Ramos (cell line): ENCODE data around the gene EAPP.
"Not testable (repeated sequence)": the region's sequence is repeated elsewhere in the genome, so short reads cannot be mapped to it uniquely, and the experiment has no call there.

ENCODE experiments used
- in situ Hi-C: fragments of 300-500 bp; cut with MboI; formaldehyde crosslinking; loops from one replicate; pipeline ENCODE4 v1.14.3; 2022; ENCODE audit warnings: low sequenced_read_pairs; ENCODE audit not compliant: unreplicated experiment

Gene EAPP

DNA sequence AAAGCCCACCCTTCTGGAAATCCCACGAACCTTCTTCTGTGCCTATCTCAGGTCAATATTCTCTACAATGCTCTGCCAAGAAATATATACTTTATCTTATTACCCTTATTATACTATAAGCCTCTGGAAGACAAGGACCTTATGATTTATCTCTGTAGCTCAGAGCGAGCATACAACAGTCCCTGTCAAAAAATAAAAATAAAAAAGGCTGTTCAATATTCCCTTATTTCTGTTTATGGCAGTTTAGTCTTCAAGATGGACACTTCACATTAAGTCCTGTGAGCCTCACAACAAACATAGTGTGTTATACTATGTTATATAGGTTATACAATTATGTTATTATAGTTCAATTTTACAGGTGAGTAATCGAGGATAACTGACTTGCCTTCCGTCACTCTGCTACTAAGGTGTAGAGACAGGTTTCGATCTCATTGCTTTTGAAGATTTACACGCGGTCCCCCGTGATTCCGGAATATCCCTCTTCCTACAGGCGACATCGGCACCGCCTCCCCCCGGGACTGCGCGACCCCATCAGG, 562 bp downstream of the EAPP start:
- in situ Hi-C loops = no loop called here

GRCh38 chr14:34538096-34538495, 1.4 kb downstream of the EAPP start:
- in situ Hi-C loops = not testable (repeated sequence)

DNA sequence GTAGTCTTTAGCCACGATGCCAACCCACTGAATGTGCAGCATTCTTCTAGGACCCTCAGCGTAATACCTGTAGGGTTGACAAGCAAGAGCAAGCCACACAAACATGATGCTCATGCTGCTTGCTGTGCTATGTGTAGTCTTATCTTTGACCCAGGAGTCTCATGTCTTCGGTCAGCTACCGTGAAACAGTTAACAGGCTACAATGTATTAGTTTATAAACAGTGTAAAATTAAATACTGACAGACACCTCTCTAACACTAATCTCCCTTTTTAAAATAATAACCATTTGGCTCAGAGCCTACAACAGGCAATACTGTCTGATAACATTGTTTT, 1.9 kb downstream of the EAPP start:
- in situ Hi-C loops = no loop called here

- in situ Hi-C loops = no loop called here
These were observed 2.4 kb downstream of the EAPP start for GRCh38 chr14:34536951-34537676.

DNA sequence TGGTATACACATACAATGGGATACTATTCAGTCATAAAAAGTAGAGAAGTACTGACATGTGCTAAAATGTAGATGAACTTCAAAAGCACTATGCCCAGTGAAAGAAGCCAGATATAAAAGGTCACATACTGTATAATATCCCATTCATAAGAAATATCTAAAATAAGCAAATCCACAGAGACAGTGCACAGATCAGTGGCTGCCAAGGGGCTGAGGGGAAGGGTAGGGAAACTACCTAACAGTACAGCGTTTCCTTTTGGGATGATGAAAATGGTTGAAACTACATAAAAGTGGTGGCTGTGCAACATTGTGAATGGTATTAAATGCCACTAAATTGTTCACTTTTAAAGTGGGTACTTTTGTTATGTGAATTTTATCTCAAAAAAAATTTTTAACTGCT, 11.9 kb downstream of the EAPP start:
- in situ Hi-C loops = no loop called here

DNA sequence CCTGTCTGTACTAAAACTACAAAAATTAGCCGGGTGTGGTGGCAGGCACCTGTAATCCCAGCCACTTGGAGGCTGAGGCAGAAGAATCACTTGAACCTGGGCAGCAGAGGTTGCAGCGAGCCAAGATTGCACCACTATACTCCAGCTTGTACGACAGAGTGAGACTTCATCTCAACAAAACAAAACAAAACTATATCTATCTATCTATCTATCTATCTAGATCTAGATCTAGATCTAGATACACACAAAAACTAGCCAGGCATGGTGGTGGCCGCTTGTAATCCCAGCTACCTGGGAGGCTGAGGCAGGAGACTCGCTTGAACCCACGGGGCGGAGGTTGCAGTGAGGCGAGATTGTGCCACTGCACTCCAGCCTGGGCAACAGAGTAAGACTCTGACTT, 15.3 kb downstream of the EAPP start:
- in situ Hi-C loops = not testable (repeated sequence)

DNA sequence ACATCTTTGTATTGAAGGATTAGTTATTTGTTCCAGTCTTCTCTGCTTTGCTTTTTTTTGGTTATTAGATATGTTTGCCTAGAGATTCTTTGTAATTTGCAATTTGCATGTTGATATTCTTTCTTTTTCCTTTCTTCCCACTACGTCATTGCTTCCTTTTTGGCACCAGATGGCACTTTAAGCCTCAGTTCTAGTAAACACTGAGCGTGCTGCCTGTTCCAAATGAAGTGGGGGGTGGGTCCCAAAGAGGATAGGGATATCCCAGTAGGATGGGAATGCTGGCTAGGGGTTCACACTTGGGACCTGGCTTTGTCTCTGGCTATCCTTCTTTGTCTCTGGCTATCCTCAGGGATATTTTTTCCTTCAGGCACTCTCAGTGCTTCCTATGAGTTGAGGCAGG, 17.0 kb downstream of the EAPP start:
- in situ Hi-C loops = no loop called here

- in situ Hi-C loops = not testable (repeated sequence)
These were observed 18.4 kb downstream of the EAPP start for GRCh38 chr14:34521071-34521470.

- in situ Hi-C loops = not testable (repeated sequence)
These were observed 19.1 kb downstream of the EAPP start for GRCh38 chr14:34520304-34520970.

- in situ Hi-C loops = no loop called here
These were observed 31.6 kb downstream of the EAPP start for GRCh38 chr14:34507884-34508283.

DNA sequence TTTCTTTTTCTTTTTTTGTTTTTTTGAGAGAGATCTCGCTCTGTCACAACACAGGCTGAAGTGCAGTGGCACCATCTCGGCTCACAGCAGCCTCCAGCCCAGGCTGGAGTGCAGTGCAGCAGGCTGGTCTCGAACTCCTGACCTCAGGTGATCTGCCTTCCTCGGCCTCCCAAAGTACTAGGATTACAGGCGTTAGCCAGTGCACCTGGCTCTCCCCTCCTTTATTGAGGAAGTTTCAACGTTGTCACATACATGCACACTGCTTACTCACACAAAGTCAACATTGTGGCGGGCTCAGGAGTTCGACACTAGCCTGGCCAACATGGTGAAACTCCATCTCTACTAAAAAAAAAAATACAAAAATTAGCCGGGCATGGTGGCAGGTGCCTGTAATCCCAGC, 32.0 kb downstream of the EAPP start:
- in situ Hi-C loops = no loop called here

- in situ Hi-C loops = not testable (repeated sequence)
These were observed 34.4 kb downstream of the EAPP start for GRCh38 chr14:34505124-34505491.

DNA sequence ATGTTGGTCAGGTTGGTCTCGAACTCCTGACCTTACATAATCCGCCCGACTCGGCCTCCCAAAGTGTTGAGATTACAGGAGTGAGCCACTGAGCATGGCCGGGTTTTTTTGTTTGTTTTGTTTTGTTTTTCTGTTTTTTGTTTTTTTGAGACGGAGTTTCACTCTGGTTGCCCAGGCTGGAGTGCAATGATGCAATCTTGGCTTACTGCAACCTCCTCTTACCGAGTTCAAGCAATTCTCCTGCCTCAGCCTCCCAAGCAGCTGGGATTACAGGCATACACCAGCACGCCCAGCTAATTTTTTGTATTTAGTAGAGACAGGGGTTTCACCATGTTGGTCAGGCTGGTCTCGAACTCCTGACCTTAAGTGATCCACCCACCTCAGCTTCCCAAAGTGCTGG, 35.5 kb downstream of the EAPP start:
- in situ Hi-C loops = not testable (repeated sequence)

- in situ Hi-C loops = no loop called here
These were observed 36.8 kb downstream of the EAPP start for GRCh38 chr14:34502545-34503225.

GRCh38 chr14:34502001-34502400, 37.5 kb downstream of the EAPP start:
- in situ Hi-C loops = no loop called here

GRCh38 chr14:34501004-34501580, 38.4 kb downstream of the EAPP start:
- in situ Hi-C loops = no loop called here

GRCh38 chr14:34498684-34499412, 40.7 kb downstream of the EAPP start:
- in situ Hi-C loops = no loop called here

- in situ Hi-C loops = no loop called here
These were observed 42.6 kb downstream of the EAPP start for GRCh38 chr14:34496679-34497513.

DNA sequence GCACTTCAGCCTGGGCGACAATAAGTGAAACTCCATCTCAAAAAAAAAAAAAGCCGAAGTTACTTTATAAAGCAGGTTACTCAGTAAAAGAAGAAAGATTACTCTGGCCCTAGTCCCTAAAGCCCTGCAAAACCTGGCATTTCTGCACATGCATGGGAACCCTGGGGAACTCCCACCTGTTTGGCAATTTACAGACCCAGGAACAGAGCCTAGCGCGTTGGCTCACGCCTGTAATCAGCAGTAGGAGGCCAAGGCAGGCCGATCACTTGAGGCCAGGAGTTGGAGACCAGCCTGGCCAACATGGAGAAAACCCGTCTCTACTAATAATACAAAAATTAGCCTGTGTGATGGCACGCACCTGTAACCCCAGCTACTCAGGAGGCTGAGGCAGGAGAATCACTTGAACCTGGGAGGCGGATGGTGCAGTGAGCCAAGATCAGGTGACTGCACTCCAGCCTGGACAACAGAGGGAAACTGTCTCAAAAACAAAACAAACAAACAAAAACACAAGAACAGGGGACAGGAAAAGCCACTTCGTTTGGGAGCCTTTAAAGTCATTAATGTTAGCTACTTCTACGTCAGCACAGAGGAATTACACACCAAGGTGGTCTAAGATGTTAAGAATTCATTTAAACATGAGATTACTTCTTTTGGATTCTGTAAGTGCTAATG, 43.4 kb downstream of the EAPP start:
- in situ Hi-C loops = no loop called here
